ENCODE measurements around the gene TVP23C. TPM values are rescaled to one million over a fixed set of nuclear protein-coding genes. Genes with fewer than 3 reads are reported as not detected.
"Not testable (repeated sequence)": the region's sequence is repeated elsewhere in the genome, so short reads cannot be mapped to it uniquely, and the experiment has no call there.

The TVP23C gene
- total and polyA plus RNA-seq, 3 experiments from 2014 or later: 6.3 to 7.6 (median 6.9) TPM

- CTCF ChIA-PET; H3K9me3 Mint-ChIP-seq; DNase-seq; H3K4me1 ChIP-seq (ENCODE audit: insufficient read depth, low read length); H3K27me3 Mint-ChIP-seq; H3K36me3 ChIP-seq (ENCODE audit: insufficient read depth, low read length); H3K27me3 ChIP-seq (ENCODE audit: insufficient read depth, low read length, poor library complexity, severe bottlenecking); POLR2A ChIA-PET; H3K27ac ChIP-seq (ENCODE audit: low read depth, low read length); H3K9me3 ChIP-seq (ENCODE audit: low read length); H3K4me3 ChIP-seq (ENCODE audit: low read length); H3K4me3 Mint-ChIP-seq: not testable (repeated sequence)
- peaks cover 2 to 19% (median 6%) of the 10 kb centered on the region in 3 donors for H3K4me1 Mint-ChIP-seq
- H3K27ac Mint-ChIP-seq: peak overlapping the region in 1 of 8 donors; percentile 6
- H3K36me3 Mint-ChIP-seq: peaks cover 0 to 25% (median 5%) of the 10 kb centered on the region in 3 donors
These were observed 13.7 kb downstream of the TVP23C start for GRCh38 chr17:15549552-15549951.

- H3K4me1 Mint-ChIP-seq; H3K27me3 Mint-ChIP-seq; H3K9me3 Mint-ChIP-seq; CTCF ChIA-PET; H3K4me1 ChIP-seq (ENCODE audit: insufficient read depth, low read length); H3K4me3 Mint-ChIP-seq; H3K9me3 ChIP-seq (ENCODE audit: low read length); DNase-seq; H3K36me3 ChIP-seq (ENCODE audit: insufficient read depth, low read length); H3K27ac Mint-ChIP-seq; POLR2A ChIA-PET; H3K27me3 ChIP-seq (ENCODE audit: insufficient read depth, low read length, poor library complexity, severe bottlenecking); H3K4me3 ChIP-seq (ENCODE audit: low read length); H3K27ac ChIP-seq (ENCODE audit: low read depth, low read length): not testable (repeated sequence)
- peaks cover 0 to 39% (median 9%) of the 10 kb centered on the region in 3 donors for H3K36me3 Mint-ChIP-seq
These were observed 16.7 kb downstream of the TVP23C start for GRCh38 chr17:15546604-15547003.

GRCh38 chr17:15540371-15541219 lies 22.7 kb downstream of the TVP23C start:
- H3K27ac Mint-ChIP-seq; H3K9me3 ChIP-seq (ENCODE audit: low read length); H3K4me1 ChIP-seq (ENCODE audit: insufficient read depth, low read length); H3K27me3 ChIP-seq (ENCODE audit: insufficient read depth, low read length, poor library complexity, severe bottlenecking); H3K27me3 Mint-ChIP-seq; H3K4me3 Mint-ChIP-seq; H3K36me3 ChIP-seq (ENCODE audit: insufficient read depth, low read length); CTCF ChIA-PET; DNase-seq; H3K27ac ChIP-seq (ENCODE audit: low read depth, low read length); H3K4me3 ChIP-seq (ENCODE audit: low read length); H3K4me1 Mint-ChIP-seq; POLR2A ChIA-PET; H3K9me3 Mint-ChIP-seq: not testable (repeated sequence)
- H3K36me3 Mint-ChIP-seq: peaks cover 0 to 52% (median 15%) of the 10 kb centered on the region in 3 donors

GRCh38 chr17:15533122-15533521 lies 30.2 kb downstream of the TVP23C start:
- H3K27ac Mint-ChIP-seq; H3K4me3 Mint-ChIP-seq; CTCF ChIA-PET; H3K36me3 ChIP-seq (ENCODE audit: insufficient read depth, low read length); H3K27ac ChIP-seq (ENCODE audit: low read depth, low read length); H3K27me3 Mint-ChIP-seq; POLR2A ChIA-PET; H3K4me1 Mint-ChIP-seq; H3K9me3 ChIP-seq (ENCODE audit: low read length); H3K9me3 Mint-ChIP-seq; H3K4me3 ChIP-seq (ENCODE audit: low read length); H3K27me3 ChIP-seq (ENCODE audit: insufficient read depth, low read length, poor library complexity, severe bottlenecking); H3K4me1 ChIP-seq (ENCODE audit: insufficient read depth, low read length); DNase-seq: not testable (repeated sequence)
- peaks cover 10 to 25% (median 14%) of the 10 kb centered on the region in 3 donors for H3K36me3 Mint-ChIP-seq

- DNase-seq: peak in 1 of 5 donors; percentile 14
- H3K9me3 Mint-ChIP-seq; H3K27me3 ChIP-seq (ENCODE audit: insufficient read depth, low read length, poor library complexity, severe bottlenecking); H3K4me1 Mint-ChIP-seq; POLR2A ChIA-PET; H3K4me3 ChIP-seq (ENCODE audit: low read length); H3K27me3 Mint-ChIP-seq; H3K4me3 Mint-ChIP-seq; H3K36me3 ChIP-seq (ENCODE audit: insufficient read depth, low read length); H3K4me1 ChIP-seq (ENCODE audit: insufficient read depth, low read length); CTCF ChIA-PET; H3K27ac ChIP-seq (ENCODE audit: low read depth, low read length); H3K9me3 ChIP-seq (ENCODE audit: low read length): not testable (repeated sequence)
- H3K27ac Mint-ChIP-seq: peak overlapping the region in 2 of 8 donors; percentile 12 to 29
- H3K36me3 Mint-ChIP-seq: peaks cover 5 to 11% (median 8%) of the 10 kb centered on the region in 3 donors
These were observed 36.7 kb downstream of the TVP23C start for GRCh38 chr17:15526292-15527218.

- CTCF ChIA-PET; H3K9me3 ChIP-seq (ENCODE audit: low read length); H3K36me3 Mint-ChIP-seq; H3K9me3 Mint-ChIP-seq; H3K36me3 ChIP-seq (ENCODE audit: insufficient read depth, low read length); H3K4me1 Mint-ChIP-seq; DNase-seq; H3K27me3 Mint-ChIP-seq; H3K27ac Mint-ChIP-seq; H3K27me3 ChIP-seq (ENCODE audit: insufficient read depth, low read length, poor library complexity, severe bottlenecking); H3K27ac ChIP-seq (ENCODE audit: low read depth, low read length); H3K4me3 Mint-ChIP-seq; H3K4me3 ChIP-seq (ENCODE audit: low read length); H3K4me1 ChIP-seq (ENCODE audit: insufficient read depth, low read length); POLR2A ChIA-PET: not testable (repeated sequence)
These were observed 38.0 kb downstream of the TVP23C start for GRCh38 chr17:15524990-15525985.

GRCh38 chr17:15516150-15516549 lies 47.1 kb downstream of the TVP23C start:
- ChIA-PET POLR2A (no interaction called here), CTCF (no interaction called here)
- Histone ChIP-seq H3K27me3 (ENCODE audit: insufficient read depth, low read length, poor library complexity, severe bottlenecking) (no peaks in the 10 kb centered on the region), H3K4me3 (ENCODE audit: low read length) (no peak overlapping the region), H3K36me3 (ENCODE audit: insufficient read depth, low read length) (peaks cover 8% of the 10 kb centered on the region), H3K9me3 (ENCODE audit: low read length) (no peaks in the 10 kb centered on the region), H3K27ac (ENCODE audit: low read depth, low read length) (no peak overlapping the region), H3K4me1 (ENCODE audit: insufficient read depth, low read length) (no peaks in the 10 kb centered on the region)
- DNase-seq: no peak
- H3K27me3 Mint-ChIP-seq: peaks cover 0 to 1% of the 10 kb centered on the region in 2 donors
- peaks cover 9 to 57% (median 26%) of the 10 kb centered on the region in 3 donors for H3K36me3 Mint-ChIP-seq
- no peak overlapping the region for H3K4me3 Mint-ChIP-seq
- H3K27ac Mint-ChIP-seq: no peak overlapping the region
- H3K9me3 Mint-ChIP-seq: no peaks in the 10 kb centered on the region
- peaks cover 0 to 1% (median 0%) of the 10 kb centered on the region in 3 donors for H3K4me1 Mint-ChIP-seq
